ENCODE data around the gene CENPC.
A peak's percentile ranks its signal among the peaks of the same experiment; 100 is the strongest.
"Not testable (repeated sequence)": the region's sequence is repeated elsewhere in the genome, so short reads cannot be mapped to it uniquely, and the experiment has no call there.

CENPC gene

GRCh38 chr4:67470871-67471270 lies 74.4 kb downstream of the CENPC start:
- no peak for DNase-seq

- DNase-seq, result no peak
These were observed 76.5 kb downstream of the CENPC start for GRCh38 chr4:67468830-67469229.

- DNase-seq, result no peak
These were observed 78.6 kb downstream of the CENPC start for GRCh38 chr4:67466751-67467150.

- no peak for DNase-seq
These were observed 79.6 kb downstream of the CENPC start for GRCh38 chr4:67465763-67466052.

GRCh38 chr4:67465032-67465762 lies 80.1 kb downstream of the CENPC start:
- DNase-seq, result no peak

GRCh38 chr4:67460574-67460973 lies 84.7 kb downstream of the CENPC start:
- no peak for DNase-seq

- no peak for DNase-seq
These were observed 86.1 kb downstream of the CENPC start for GRCh38 chr4:67459164-67459563.

- no peak for DNase-seq
These were observed 88.6 kb downstream of the CENPC start for GRCh38 chr4:67456577-67457196.

GRCh38 chr4:67452846-67453205 lies 92.5 kb downstream of the CENPC start:
- not testable (repeated sequence) for DNase-seq

- no peak for DNase-seq
These were observed 93.0 kb downstream of the CENPC start for GRCh38 chr4:67452100-67452845.

- no peak for DNase-seq
These were observed 93.8 kb downstream of the CENPC start for GRCh38 chr4:67451464-67451863.

GRCh38 chr4:67448621-67449020 lies 96.7 kb downstream of the CENPC start:
- no peak for DNase-seq

- no peak for DNase-seq
These were observed 97.4 kb downstream of the CENPC start for GRCh38 chr4:67447873-67448272.

GRCh38 chr4:67446811-67447210 lies 98.5 kb downstream of the CENPC start:
- DNase-seq, result no peak

- not testable (repeated sequence) for DNase-seq
These were observed 99.4 kb downstream of the CENPC start for GRCh38 chr4:67445881-67446280.

GRCh38 chr4:67438975-67439374 lies 106.3 kb downstream of the CENPC start:
- no peak for DNase-seq

- peak in 1 of 56 donors; percentile 3 for DNase-seq
These were observed 107.2 kb downstream of the CENPC start for GRCh38 chr4:67437974-67438713.

GRCh38 chr4:67436742-67437141 lies 108.6 kb downstream of the CENPC start:
- no peak for DNase-seq

GRCh38 chr4:67430989-67431388 lies 114.3 kb downstream of the CENPC start:
- DNase-seq, result no peak

GRCh38 chr4:67428819-67429218 lies 116.5 kb downstream of the CENPC start:
- DNase-seq, result no peak

Measured in nucleus accumbens (tissue), 56 donors.